Esophagus squamous epithelium (tissue), 4 donors: ENCODE results near the gene MICAL3.

Experiments
- POLR2A ChIP-seq, 4 donors: fragments of 450-650 bp; IDR thresholded peaks; one replicate each; pipeline ENCODE4 v1.6.1; 2017; ENCODE audit warnings: antibody characterized with exemption in 4 of 4, mild to moderate bottlenecking in 4 of 4, moderate library complexity in 3 of 4
- TF ChIP-seq, protein P1 (sequence below), 6 experiments: fragments of 450-650 bp in 4 of 6; fragments of 200-600 bp in 2 of 6; sonication (generic) in 2 of 6; IDR thresholded peaks; one replicate each; pipeline ENCODE4 v1.5.1; 2016 to 2019; ENCODE audit warnings: antibody characterized with exemption in 6 of 6, mild to moderate bottlenecking in 4 of 6, moderate library complexity in 4 of 6

GRCh38 chr22:18042685-18043084 lies 18.3 kb upstream of the MICAL3 start:
- no peak for TF ChIP-seq POLR2A (IDR thresholded peaks at IDR 0.05)
- TF ChIP-seq, protein P1, sequence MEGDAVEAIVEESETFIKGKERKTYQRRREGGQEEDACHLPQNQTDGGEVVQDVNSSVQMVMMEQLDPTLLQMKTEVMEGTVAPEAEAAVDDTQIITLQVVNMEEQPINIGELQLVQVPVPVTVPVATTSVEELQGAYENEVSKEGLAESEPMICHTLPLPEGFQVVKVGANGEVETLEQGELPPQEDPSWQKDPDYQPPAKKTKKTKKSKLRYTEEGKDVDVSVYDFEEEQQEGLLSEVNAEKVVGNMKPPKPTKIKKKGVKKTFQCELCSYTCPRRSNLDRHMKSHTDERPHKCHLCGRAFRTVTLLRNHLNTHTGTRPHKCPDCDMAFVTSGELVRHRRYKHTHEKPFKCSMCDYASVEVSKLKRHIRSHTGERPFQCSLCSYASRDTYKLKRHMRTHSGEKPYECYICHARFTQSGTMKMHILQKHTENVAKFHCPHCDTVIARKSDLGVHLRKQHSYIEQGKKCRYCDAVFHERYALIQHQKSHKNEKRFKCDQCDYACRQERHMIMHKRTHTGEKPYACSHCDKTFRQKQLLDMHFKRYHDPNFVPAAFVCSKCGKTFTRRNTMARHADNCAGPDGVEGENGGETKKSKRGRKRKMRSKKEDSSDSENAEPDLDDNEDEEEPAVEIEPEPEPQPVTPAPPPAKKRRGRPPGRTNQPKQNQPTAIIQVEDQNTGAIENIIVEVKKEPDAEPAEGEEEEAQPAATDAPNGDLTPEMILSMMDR (IDR thresholded peaks at IDR 0.05), result no peak
